ENCODE data around the gene FBXL20.

- no peak for TF ChIP-seq MAFK (IDR thresholded peaks at IDR 0.05; ENCODE audit: low read depth, low read length)
- TF ChIP-seq CTCF (IDR thresholded peaks at IDR 0.05; ENCODE audit: control extremely low read depth in 1 of 3, insufficient read depth in 1 of 3, low read depth in 1 of 3, low read length in 3 of 3): no peak
- TF ChIP-seq POLR2AphosphoS5 (IDR thresholded peaks at IDR 0.05; ENCODE audit: low read depth, low read length): no peak
- TF ChIP-seq POLR2A (IDR thresholded peaks at IDR 0.05; ENCODE audit: control extremely low read depth in 1 of 2, low read depth in 2 of 2, low read length in 2 of 2): no peak
- TF ChIP-seq TBP (IDR thresholded peaks at IDR 0.05; ENCODE audit: low read depth, low read length): no peak
- no peak for TF ChIP-seq EZH2 (IDR thresholded peaks at IDR 0.05; ENCODE audit: low read depth, low read length, severe bottlenecking)
- TF ChIP-seq RAD21 (IDR thresholded peaks at IDR 0.05 in 1 of 2, conservative IDR thresholded peaks at IDR 0.05 in 1 of 2; ENCODE audit: low read depth in 2 of 2, low read length in 2 of 2): no peak
- TF ChIP-seq CHD1 (IDR thresholded peaks at IDR 0.05; ENCODE audit: low read depth, low read length): no peak
Measured at GRCh38 chr17:39294060-39294459, 107.4 kb downstream of the FBXL20 start.

All from H1 (cell line).